LNCaP clone FGC (cell line): Measurements from ENCODE around the gene CNTNAP1.

Experiments
- DNase-seq: peaks from one replicate; pipeline ENCODE4 v3.0.0-alpha.2; 2011; ENCODE audit warnings: low read depth
- H3K4me3 ChIP-seq: 2 replicates; pipeline ENCODE4 v1.5.1; 2011; ENCODE audit warnings: mild to moderate bottlenecking, low read depth, low read length, control low read depth
- CTCF ChIP-seq: IDR thresholded peaks from 2 replicates; pipeline ENCODE4 v1.5.1; 2012; ENCODE audit warnings: mild to moderate bottlenecking; ENCODE audit not compliant: control insufficient read depth, insufficient read depth; ENCODE audit errors: extremely low read depth

CNTNAP1 gene

GRCh38 chr17:42697108-42697811 lies 14.9 kb downstream of the CNTNAP1 start:
- DNase-seq = no peak
- TF ChIP-seq CTCF = no peak
- H3K4me3 ChIP-seq = no peak overlapping the region

DNA sequence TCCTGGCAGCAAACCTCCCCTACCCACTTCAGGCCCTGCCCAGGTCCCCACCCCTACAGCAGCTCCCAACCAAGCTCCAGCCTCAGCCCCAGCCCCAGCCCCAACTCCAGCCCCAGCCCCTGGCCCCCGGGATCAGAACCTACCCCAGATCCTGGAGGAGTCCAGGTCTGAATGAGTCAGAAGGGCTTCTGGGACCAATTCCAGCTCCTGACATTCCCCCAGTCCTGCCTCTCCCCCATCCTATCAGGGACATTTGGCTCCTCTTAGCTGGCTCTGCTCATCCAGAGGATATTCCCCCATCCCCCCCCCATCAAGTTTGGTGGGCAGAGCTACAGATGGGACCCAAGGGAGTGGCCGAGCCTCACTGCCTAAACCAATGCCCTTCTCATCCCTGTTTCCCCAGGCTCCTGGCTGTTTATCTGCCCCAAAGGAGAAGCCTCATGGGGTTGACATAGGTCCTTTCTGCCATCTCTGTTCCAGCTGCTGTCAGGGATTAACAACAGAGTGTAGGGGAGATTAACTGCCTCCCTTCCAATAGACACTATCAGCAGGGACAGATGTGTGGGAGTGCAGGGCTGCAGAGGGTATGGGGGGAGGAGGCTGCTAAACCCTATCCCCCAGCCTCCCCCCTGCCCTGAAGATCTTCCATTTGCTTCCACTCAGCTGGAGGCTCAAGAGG lies 16.5 kb downstream of the CNTNAP1 start:
- DNase-seq = no peak

DNA sequence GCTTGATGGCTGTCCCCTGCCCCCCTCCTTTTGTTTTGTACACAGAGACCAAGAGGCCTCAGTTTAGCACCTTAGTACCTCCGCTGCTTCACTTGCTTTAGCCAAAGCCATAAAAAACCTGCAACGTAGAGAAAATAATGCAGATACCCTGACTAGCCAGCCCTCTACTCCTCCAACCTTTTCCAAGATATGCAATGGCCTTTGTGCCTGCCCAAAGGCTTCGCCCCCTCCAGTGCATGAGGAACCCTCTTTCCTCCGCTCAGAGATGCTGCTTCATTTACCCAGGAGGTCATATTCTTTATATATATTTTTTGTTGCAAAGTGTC lies 17.0 kb downstream of the CNTNAP1 start:
- no peak for DNase-seq
- no peak overlapping the region for H3K4me3 ChIP-seq
- TF ChIP-seq CTCF = no peak

More for the DNA sequence above, 16.5 kb downstream of the CNTNAP1 start:
- TF ChIP-seq CTCF = no peak
- no peak overlapping the region for H3K4me3 ChIP-seq

GRCh38 chr17:42700586-42701289 lies 18.4 kb downstream of the CNTNAP1 start:
- no peak for DNase-seq
- TF ChIP-seq CTCF = no peak
- no peak overlapping the region for H3K4me3 ChIP-seq

DNA sequence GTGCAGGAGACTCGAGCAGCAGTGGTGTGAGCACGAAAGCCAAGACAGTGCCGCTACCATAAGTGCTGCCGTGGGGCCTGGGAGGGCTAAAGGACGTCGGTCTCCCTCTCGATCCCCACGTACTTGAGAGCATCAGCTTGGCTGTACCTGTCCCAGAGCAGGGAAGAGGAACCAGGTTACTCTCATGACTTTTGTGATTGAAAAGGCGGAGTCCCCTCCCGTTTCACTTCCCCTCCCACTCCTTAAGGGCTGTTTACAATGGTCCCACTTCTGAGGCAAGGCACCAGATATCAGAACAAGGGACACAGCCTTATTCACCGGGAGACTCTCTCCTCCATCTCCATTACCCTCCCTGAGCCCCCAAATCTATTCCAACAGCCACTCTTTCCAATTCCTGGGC lies 20.1 kb downstream of the CNTNAP1 start:
- H3K4me3 ChIP-seq = no peak overlapping the region
- TF ChIP-seq CTCF = no peak
- no peak for DNase-seq

GRCh38 chr17:42704490-42704836 lies 22.1 kb downstream of the CNTNAP1 start:
- TF ChIP-seq CTCF = no peak
- DNase-seq = no peak
- no peak overlapping the region for H3K4me3 ChIP-seq
